Tibial artery (tissue), 4 donors: ENCODE results near the gene TMEM14B.
"Not testable (repeated sequence)": the region's sequence is repeated elsewhere in the genome, so short reads cannot be mapped to it uniquely, and the experiment has no call there.

ENCODE experiments used
- DNase-seq, 2 donors: peaks; one replicate each; pipeline ENCODE4 v3.0.0-alpha.2; 2019
- H3K27ac ChIP-seq, 2 donors: fragments of 200-600 bp; sonication (generic) in 1 of 2; 1 replicate in 1 of 2; 2 replicates in 1 of 2; pipeline ENCODE4 v1.5.1; 2018 to 2019; ENCODE audit warnings: mild to moderate bottlenecking in 1 of 2
- H3K27me3 ChIP-seq, 2 donors: fragments of 200-600 bp; sonication (generic) in 1 of 2; one replicate each; pipeline versions ENCODE4 v1.5.1 to v1.6.0; 2016 to 2019
- H3K36me3 ChIP-seq, 3 donors: fragments of 200-600 bp; sonication (generic) in 2 of 3; one replicate each; pipeline ENCODE4 v1.5.1; 2016 to 2019; ENCODE audit warnings: mild to moderate bottlenecking in 2 of 3
- H3K4me1 ChIP-seq, 4 donors: fragments of 200-600 bp; sonication (generic) in 2 of 4; 1 replicate in 3 of 4; 2 replicates in 1 of 4; pipeline ENCODE4 v1.5.1; 2016 to 2019
- H3K4me3 ChIP-seq, 2 donors: fragments of 200-600 bp; sonication (generic) in 1 of 2; 1 replicate in 1 of 2; 2 replicates in 1 of 2; pipeline ENCODE4 v1.5.1; 2018 to 2019; ENCODE audit warnings: mild to moderate bottlenecking in 2 of 2
- H3K9me3 ChIP-seq, 3 donors: fragments of 200-600 bp; sonication (generic) in 1 of 3; one replicate each; pipeline ENCODE4 v1.5.1; 2016 to 2019
- CTCF ChIP-seq, 2 experiments: fragments of 200-600 bp in 1 of 2; fragments of 450-650 bp in 1 of 2; IDR thresholded peaks; one replicate each; pipeline ENCODE4 v1.5.1; 2017 to 2019; ENCODE audit warnings: antibody characterized with exemption in 2 of 2, mild to moderate bottlenecking in 1 of 2, moderate library complexity in 1 of 2
- intact Hi-C: fragments of 100-400 bp; cut with DNase I; formaldehyde crosslinking; loops from one replicate; pipeline ENCODE4 v1.15.0; 2023; ENCODE audit warnings: low total_unique reads

TMEM14B gene

DNA sequence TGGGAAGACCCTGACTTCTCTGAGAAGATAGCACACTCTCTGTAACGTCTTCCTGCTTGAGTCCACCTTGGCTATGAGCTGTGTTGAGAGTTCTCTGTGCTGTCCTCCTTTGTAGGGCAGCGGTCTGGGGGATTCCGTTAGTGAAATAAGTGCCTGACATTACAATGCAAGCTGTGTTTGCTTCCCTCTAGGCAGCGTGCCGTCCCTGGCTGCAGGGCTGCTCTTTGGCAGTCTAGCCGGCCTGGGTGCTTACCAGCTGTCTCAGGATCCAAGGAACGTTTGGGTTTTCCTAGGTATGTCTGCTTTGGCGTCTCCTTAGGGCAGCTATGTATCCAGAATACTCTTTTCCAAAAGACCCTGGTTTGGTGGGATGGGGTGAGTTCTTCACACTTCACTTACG is 21.9 kb upstream of the TMEM14B start:
- DNase-seq = no peak
- H3K27ac ChIP-seq = no peak overlapping the region
- H3K9me3 ChIP-seq = no peaks in the 10 kb centered on the region
- intact Hi-C loops = no loop called here
- TF ChIP-seq CTCF (IDR thresholded peaks at IDR 0.05) = no peak
- peaks cover 7 to 41% (median 28%) of the 10 kb centered on the region in 4 donors for H3K4me1 ChIP-seq
- no peaks in the 10 kb centered on the region for H3K27me3 ChIP-seq
- peaks cover 7 to 55% (median 34%) of the 10 kb centered on the region in 3 donors for H3K36me3 ChIP-seq
- no peak overlapping the region for H3K4me3 ChIP-seq

DNA sequence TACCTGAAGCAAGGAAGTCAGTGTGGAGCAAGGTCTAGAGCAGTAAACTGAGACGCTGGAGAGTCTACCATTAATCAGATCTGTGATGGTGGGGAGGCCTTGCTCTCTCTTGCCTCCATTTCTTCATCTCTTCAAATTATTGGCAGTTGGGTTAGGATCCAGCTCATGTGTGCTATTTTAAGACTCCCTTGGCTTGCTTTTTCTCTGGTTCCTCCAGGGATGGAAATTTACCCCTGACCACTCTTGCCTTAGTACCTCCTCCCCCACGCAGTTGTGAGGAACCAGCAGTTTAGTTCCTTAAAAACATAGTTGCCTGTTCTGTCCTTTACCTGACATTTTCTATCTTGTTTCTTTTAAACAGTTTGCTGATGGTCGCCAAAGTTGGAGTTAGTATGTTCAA is 17.4 kb upstream of the TMEM14B start:
- no peak for DNase-seq
- intact Hi-C loops = no loop called here
- Histone ChIP-seq H3K9me3 (no peaks in the 10 kb centered on the region), H3K36me3 (peaks cover 30 to 87% (median 55%) of the 10 kb centered on the region in 3 donors), H3K27ac (no peak overlapping the region), H3K4me3 (no peak overlapping the region), H3K27me3 (no peaks in the 10 kb centered on the region), H3K4me1 (peaks cover 0 to 12% (median 3%) of the 10 kb centered on the region in 4 donors)
- no peak for TF ChIP-seq CTCF (IDR thresholded peaks at IDR 0.05)

GRCh38 chr6:10733151-10733715 is 14.4 kb upstream of the TMEM14B start:
- no peak for DNase-seq
- Histone ChIP-seq H3K27ac (no peak overlapping the region), H3K36me3 (peaks cover 30 to 57% (median 47%) of the 10 kb centered on the region in 3 donors), H3K4me1 (peaks cover 0 to 6% (median 0%) of the 10 kb centered on the region in 4 donors), H3K4me3 (no peak overlapping the region), H3K9me3 (no peaks in the 10 kb centered on the region), H3K27me3 (no peaks in the 10 kb centered on the region)
- no peak for TF ChIP-seq CTCF (IDR thresholded peaks at IDR 0.05)
- intact Hi-C loops = no loop called here

DNA sequence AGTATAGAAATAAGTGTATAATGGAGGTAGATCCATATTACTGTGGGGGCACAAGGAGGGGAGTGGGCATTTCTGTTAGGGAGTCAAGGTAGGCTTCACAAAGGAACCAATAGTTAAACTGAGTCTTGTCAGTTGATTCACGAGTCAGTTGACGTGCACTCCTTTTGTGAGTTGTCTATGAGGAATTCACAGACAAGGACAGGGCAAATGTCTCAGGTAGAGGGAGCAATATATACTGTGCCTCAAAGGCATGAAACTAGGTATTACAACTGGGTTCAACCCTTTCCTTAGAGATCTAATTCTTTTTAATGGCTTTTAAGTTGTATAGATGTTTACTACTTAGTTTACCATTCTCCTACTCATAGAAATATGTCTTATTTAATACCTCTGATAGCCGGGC is 13.7 kb upstream of the TMEM14B start:
- no peak for DNase-seq
- H3K36me3 ChIP-seq = peaks cover 30 to 51% (median 41%) of the 10 kb centered on the region in 3 donors
- no peaks in the 10 kb centered on the region for H3K27me3 ChIP-seq
- peaks cover 0 to 6% (median 0%) of the 10 kb centered on the region in 4 donors for H3K4me1 ChIP-seq
- H3K4me3 ChIP-seq = no peak overlapping the region
- intact Hi-C loops = no loop called here
- no peak overlapping the region for H3K27ac ChIP-seq
- H3K9me3 ChIP-seq = no peaks in the 10 kb centered on the region
- no peak for TF ChIP-seq CTCF (IDR thresholded peaks at IDR 0.05)

DNA sequence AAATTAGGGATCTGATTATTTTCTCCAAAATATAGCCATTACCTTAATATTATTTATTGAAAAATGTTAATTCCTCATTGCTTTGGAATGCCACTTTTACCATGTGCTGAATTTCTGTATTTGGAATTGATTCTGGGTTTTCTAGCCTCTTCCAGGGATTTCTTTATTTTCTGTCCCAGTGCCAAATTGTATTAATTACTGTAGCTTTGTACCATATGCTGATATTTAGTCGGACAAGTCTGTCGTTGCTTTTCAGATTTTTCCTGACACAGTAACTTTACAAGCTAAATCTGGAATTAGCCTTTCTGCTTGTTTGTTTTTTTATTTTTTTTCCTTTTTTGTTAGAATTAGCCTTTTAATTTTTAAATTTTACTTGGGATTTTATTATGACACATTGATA is 10.9 kb upstream of the TMEM14B start:
- TF ChIP-seq CTCF (IDR thresholded peaks at IDR 0.05) = no peak
- intact Hi-C loops = no loop called here

DNA sequence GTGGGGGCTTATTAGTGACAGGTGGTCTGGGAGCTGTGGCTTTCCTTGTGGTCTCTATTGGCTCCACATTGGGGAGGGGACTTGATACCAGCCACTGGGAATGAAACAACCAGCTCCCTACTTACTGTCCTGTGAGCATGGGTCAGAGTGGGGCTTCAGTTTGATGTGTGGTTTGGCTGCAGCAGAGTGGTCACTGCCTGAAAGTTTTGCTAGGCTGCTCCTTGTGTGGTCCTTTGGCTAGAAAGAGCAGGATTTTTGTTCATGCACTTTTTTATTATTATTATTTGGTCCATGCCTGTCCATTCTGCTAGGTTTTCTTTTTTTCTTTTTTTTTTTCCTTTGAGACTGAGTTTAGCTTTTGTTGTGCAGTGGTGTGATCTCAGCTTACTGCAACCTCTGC is 7.5 kb upstream of the TMEM14B start:
- DNase-seq = no peak
- no peak for TF ChIP-seq CTCF (IDR thresholded peaks at IDR 0.05)
- intact Hi-C loops = no loop called here
- Histone ChIP-seq H3K4me1 (no peaks in the 10 kb centered on the region), H3K36me3 (peaks cover 0 to 12% (median 0%) of the 10 kb centered on the region in 3 donors), H3K27me3 (no peaks in the 10 kb centered on the region), H3K4me3 (no peak overlapping the region), H3K27ac (no peak overlapping the region), H3K9me3 (no peaks in the 10 kb centered on the region)

More for the DNA sequence above, 10.9 kb upstream of the TMEM14B start:
- Histone ChIP-seq H3K4me1 (no peaks in the 10 kb centered on the region), H3K4me3 (no peak overlapping the region), H3K9me3 (no peaks in the 10 kb centered on the region), H3K27me3 (no peaks in the 10 kb centered on the region), H3K27ac (no peak overlapping the region), H3K36me3 (peaks cover 18 to 22% (median 19%) of the 10 kb centered on the region in 3 donors)
- DNase-seq = no peak

- H3K27me3 ChIP-seq, DNase-seq, H3K4me1 ChIP-seq, H3K4me3 ChIP-seq, H3K27ac ChIP-seq, H3K9me3 ChIP-seq, intact Hi-C loops: not testable (repeated sequence)
- H3K36me3 ChIP-seq = peaks cover 0 to 12% (median 0%) of the 10 kb centered on the region in 3 donors
Measured at GRCh38 chr6:10741643-10742042, 6.0 kb upstream of the TMEM14B start.
